ENCODE results near the gene SLC6A6. TPM values are rescaled to one million over a fixed set of nuclear protein-coding genes. Genes with fewer than 3 reads are reported as not detected.

SLC6A6 gene
- total RNA-seq, 1 donor from 2014 or later = 5.7 TPM

DNA sequence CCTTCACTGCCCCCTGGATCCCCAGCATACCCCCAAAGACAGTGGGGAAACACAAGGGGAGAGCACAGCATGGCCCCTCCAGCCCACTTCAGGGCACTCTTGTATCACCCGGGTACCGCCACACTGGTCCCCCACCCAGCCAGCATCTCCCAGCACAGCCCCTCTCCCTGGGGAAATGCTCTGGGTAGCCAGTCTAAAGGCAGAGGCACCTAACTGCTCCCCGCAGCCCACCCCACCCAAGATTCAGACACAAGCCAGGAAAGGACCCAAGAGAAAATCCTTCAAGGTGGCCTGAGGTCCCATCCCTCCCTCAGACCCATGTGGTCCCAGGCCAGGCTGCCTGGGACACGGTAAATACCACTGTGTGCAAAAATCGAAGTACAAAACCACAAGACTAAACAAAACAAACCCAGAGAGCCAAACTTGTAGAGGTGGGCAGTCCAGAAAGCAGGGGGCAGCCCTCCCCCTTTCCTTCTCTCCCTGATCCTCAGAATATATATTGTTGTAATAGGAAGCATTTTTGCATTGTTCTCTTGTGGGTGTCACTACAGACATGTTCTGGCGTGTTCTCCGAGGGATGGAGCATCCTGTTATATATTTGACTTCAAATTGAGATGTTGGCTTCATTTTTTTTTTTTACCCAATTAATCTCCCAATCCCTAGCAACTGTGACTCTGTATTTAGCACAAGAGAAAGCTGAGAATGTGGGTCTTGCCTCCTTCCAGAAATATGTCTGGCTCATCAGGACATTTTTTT is 86.1 kb downstream of the SLC6A6 start:
- peaks cover 29 to 44% (median 30%) of the 10 kb centered on the region in 3 donors for H3K36me3 ChIP-seq (ENCODE audit: control insufficient read depth in 3 of 3, insufficient read depth in 3 of 3, low read length in 3 of 3)
- no peak overlapping the region for H3K27ac ChIP-seq (ENCODE audit: low read depth, low read length)

DNA sequence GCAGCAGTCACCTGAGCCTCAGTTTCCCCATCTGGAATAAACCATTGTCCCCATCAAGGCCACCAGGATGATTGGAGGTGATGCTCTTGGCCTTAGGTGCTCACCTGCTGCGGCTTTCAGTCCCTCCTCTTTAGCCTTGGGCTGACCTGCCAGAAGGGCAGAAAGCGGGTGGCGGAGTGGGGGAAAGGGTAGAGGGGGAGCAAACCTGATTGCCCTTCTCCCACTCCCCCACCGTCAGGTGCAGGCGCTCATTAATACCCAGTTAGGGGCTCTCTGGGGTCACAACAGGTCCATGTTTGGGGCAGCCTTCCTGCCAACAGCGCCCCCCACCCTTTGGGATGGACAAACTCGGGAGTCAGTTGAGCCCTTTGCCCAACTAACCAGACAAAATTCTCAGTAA is 87.2 kb downstream of the SLC6A6 start:
- H3K36me3 ChIP-seq (ENCODE audit: control insufficient read depth in 3 of 3, insufficient read depth in 3 of 3, low read length in 3 of 3) = peaks cover 35 to 53% (median 41%) of the 10 kb centered on the region in 3 donors
- peaks cover 4 to 7% (median 6%) of the 10 kb centered on the region in 3 donors for H3K4me1 ChIP-seq (ENCODE audit: control insufficient read depth in 3 of 3, insufficient read depth in 3 of 3, low read length in 3 of 3)
- no peak overlapping the region for H3K9ac ChIP-seq (ENCODE audit: low read depth in 1 of 3, low read length in 3 of 3)
- H3K9me3 ChIP-seq (ENCODE audit: control insufficient read depth in 3 of 3, low read length in 3 of 3) = no peaks in the 10 kb centered on the region
- no peaks in the 10 kb centered on the region for H3K27me3 ChIP-seq (ENCODE audit: control insufficient read depth in 3 of 3, insufficient read depth in 3 of 3, low read length in 3 of 3)
- H3K4me3 ChIP-seq (ENCODE audit: low read length in 3 of 3) = no peak overlapping the region
- H3K27ac ChIP-seq (ENCODE audit: low read depth, low read length) = no peak overlapping the region

More for the DNA sequence above, 86.1 kb downstream of the SLC6A6 start:
- no peak overlapping the region for H3K4me3 ChIP-seq (ENCODE audit: low read length in 3 of 3)
- H3K27me3 ChIP-seq (ENCODE audit: control insufficient read depth in 3 of 3, insufficient read depth in 3 of 3, low read length in 3 of 3) = no peaks in the 10 kb centered on the region
- H3K4me1 ChIP-seq (ENCODE audit: control insufficient read depth in 3 of 3, insufficient read depth in 3 of 3, low read length in 3 of 3) = peaks cover 4 to 7% (median 6%) of the 10 kb centered on the region in 3 donors
- no peaks in the 10 kb centered on the region for H3K9me3 ChIP-seq (ENCODE audit: control insufficient read depth in 3 of 3, low read length in 3 of 3)
- no peak overlapping the region for H3K9ac ChIP-seq (ENCODE audit: low read depth in 1 of 3, low read length in 3 of 3)

DNA sequence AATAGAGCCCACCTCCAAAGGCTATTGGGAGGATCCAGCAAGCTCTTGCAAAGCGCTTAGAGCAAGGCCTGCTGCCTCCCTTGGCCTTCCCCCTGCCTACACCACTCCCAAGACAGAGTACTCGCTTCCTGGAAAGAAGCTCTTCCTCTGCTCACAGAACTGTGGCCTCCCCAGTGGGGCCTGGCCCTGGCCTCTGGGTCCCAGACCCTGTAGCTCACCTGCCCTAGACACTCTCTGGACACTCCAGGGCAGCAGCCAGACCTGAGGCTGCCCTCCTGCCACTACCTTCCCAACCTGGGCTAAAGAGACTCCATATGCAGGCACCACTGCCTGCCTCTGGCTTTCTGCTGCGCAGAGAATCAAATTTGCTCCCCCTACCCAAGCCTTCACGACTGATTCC is 87.8 kb downstream of the SLC6A6 start:
- H3K36me3 ChIP-seq (ENCODE audit: control insufficient read depth in 3 of 3, insufficient read depth in 3 of 3, low read length in 3 of 3) = peaks cover 38 to 52% (median 44%) of the 10 kb centered on the region in 3 donors

DNA sequence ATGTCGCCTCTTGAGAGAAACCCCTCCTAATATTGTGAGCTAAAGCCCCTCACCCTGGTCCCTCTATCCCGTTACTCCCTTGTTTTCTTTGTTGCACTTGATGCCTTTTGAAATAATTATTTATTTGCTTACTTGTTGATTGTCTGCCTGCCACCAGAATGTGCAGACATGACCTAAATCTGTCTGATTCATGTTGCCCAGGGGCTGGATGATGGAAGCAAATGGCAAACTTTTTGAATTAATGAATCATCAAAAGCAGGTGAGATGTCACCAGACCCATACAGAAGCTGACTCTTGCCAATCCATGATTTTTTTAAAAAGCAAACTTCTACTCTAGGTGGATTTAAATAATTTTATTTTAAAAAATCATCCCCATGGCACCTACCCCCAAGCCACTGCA is 88.4 kb downstream of the SLC6A6 start:
- no peak overlapping the region for H3K27ac ChIP-seq (ENCODE audit: low read depth, low read length)

More for the DNA sequence above, 87.8 kb downstream of the SLC6A6 start:
- H3K4me3 ChIP-seq (ENCODE audit: low read length in 3 of 3) = no peak overlapping the region
- no peaks in the 10 kb centered on the region for H3K9me3 ChIP-seq (ENCODE audit: control insufficient read depth in 3 of 3, low read length in 3 of 3)
- H3K27me3 ChIP-seq (ENCODE audit: control insufficient read depth in 3 of 3, insufficient read depth in 3 of 3, low read length in 3 of 3) = no peaks in the 10 kb centered on the region
- H3K9ac ChIP-seq (ENCODE audit: low read depth in 1 of 3, low read length in 3 of 3) = no peak overlapping the region
- no peak overlapping the region for H3K27ac ChIP-seq (ENCODE audit: low read depth, low read length)
- peaks cover 4 to 7% (median 6%) of the 10 kb centered on the region in 3 donors for H3K4me1 ChIP-seq (ENCODE audit: control insufficient read depth in 3 of 3, insufficient read depth in 3 of 3, low read length in 3 of 3)

DNA sequence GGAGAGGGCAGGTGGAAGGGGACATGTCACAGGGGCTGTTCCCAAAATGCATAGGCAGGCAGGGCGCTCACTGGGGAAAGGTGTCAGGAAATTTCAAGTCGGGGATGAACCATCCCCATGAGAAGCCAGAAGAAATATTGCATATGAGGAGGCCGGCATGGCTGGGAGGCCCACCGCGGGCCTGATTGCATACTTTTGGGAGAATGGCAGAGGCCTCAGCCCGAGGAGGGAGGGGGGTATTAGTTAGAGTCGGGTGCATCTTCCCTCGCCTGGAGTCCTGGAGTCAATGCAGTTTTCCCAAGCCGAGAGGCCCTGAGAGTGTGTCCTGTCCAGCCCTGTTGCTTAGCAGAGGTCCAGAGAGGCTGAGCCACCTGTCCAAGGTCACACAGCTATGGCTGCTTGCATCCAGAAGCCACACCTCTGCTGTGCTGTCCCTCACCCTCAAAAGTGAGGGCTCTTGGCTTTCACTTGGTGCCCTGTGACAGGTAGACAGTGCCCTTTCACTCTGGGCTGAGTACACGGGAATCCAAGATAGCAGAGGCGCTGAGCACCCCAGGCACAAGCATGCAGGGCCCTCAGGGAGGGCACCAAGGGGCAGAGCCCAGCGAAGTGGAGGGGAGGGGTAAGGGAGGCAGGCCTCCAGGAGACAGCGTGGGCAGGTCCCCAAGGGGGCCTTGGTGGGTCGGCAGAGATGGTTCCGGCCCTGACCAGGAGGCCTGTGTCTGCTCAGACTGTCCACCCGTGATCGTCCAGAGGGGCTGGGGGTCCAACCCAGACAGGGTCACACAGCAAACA is 89.2 kb downstream of the SLC6A6 start:
- Histone ChIP-seq H3K9me3 (ENCODE audit: control insufficient read depth in 3 of 3, low read length in 3 of 3) (no peaks in the 10 kb centered on the region), H3K4me3 (ENCODE audit: low read length in 3 of 3) (no peak overlapping the region), H3K9ac (ENCODE audit: low read depth in 1 of 3, low read length in 3 of 3) (no peak overlapping the region), H3K27ac (ENCODE audit: low read depth, low read length) (no peak overlapping the region), H3K4me1 (ENCODE audit: control insufficient read depth in 3 of 3, insufficient read depth in 3 of 3, low read length in 3 of 3) (peaks cover 4 to 7% (median 6%) of the 10 kb centered on the region in 3 donors), H3K36me3 (ENCODE audit: control insufficient read depth in 3 of 3, insufficient read depth in 3 of 3, low read length in 3 of 3) (peaks cover 39 to 51% (median 51%) of the 10 kb centered on the region in 3 donors), H3K27me3 (ENCODE audit: control insufficient read depth in 3 of 3, insufficient read depth in 3 of 3, low read length in 3 of 3) (no peaks in the 10 kb centered on the region)

More for the DNA sequence above, 88.4 kb downstream of the SLC6A6 start:
- Histone ChIP-seq H3K4me3 (ENCODE audit: low read length in 3 of 3) (no peak overlapping the region), H3K9me3 (ENCODE audit: control insufficient read depth in 3 of 3, low read length in 3 of 3) (no peaks in the 10 kb centered on the region), H3K9ac (ENCODE audit: low read depth in 1 of 3, low read length in 3 of 3) (no peak overlapping the region), H3K4me1 (ENCODE audit: control insufficient read depth in 3 of 3, insufficient read depth in 3 of 3, low read length in 3 of 3) (peaks cover 4 to 7% (median 6%) of the 10 kb centered on the region in 3 donors), H3K36me3 (ENCODE audit: control insufficient read depth in 3 of 3, insufficient read depth in 3 of 3, low read length in 3 of 3) (peaks cover 34 to 47% (median 44%) of the 10 kb centered on the region in 3 donors), H3K27me3 (ENCODE audit: control insufficient read depth in 3 of 3, insufficient read depth in 3 of 3, low read length in 3 of 3) (no peaks in the 10 kb centered on the region)

DNA sequence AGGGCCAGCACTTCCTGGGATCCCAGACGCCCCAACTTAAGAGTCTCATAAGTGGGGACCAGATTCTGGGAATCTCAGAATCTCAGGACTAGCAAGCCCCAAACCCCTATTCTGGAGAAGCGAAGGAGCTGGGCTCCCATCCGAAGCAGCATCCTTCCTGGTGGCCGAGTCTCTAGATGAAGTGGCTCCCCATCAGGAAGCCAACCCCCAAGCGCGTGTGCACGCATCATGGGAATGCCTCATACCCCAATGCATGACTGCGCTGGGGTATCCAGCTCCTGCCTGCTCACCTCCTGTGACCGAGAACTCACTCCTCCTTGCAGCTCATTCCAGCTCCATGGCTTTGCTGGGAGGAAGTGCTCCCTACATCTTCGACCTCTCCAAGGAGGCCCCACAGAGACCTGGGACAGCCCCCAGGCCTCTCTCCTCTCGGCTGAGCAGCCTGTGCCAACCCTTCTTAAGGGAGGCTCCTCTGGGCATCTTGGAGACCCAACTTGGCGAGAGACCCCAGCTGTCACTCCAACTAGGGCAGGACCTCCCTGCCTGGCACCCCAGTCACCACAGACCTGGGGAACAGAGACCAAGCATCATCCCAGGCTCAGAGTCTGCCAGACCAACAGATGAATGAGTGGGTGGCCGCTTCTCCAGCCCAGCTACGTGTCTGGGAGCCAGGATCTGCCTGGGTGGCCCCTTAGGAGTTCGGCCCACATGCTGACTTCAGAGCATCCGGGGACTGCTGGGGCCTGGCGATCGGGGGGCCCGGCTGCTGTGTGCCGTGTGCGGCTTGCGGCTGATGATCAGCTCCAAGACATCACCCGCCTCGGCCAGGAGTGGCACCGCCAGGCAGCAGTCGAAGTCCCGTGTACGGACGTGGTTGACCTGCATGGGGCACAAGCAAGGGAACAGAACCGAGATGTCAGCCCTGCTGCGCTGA is 90.8 kb downstream of the SLC6A6 start:
- Histone ChIP-seq H3K27ac (ENCODE audit: low read depth, low read length) (no peak overlapping the region), H3K4me1 (ENCODE audit: control insufficient read depth in 3 of 3, insufficient read depth in 3 of 3, low read length in 3 of 3) (peaks cover 3 to 4% (median 4%) of the 10 kb centered on the region in 3 donors), H3K36me3 (ENCODE audit: control insufficient read depth in 3 of 3, insufficient read depth in 3 of 3, low read length in 3 of 3) (peaks cover 46 to 62% (median 46%) of the 10 kb centered on the region in 3 donors), H3K9me3 (ENCODE audit: control insufficient read depth in 3 of 3, low read length in 3 of 3) (no peaks in the 10 kb centered on the region), H3K4me3 (ENCODE audit: low read length in 3 of 3) (no peak overlapping the region), H3K27me3 (ENCODE audit: control insufficient read depth in 3 of 3, insufficient read depth in 3 of 3, low read length in 3 of 3) (no peaks in the 10 kb centered on the region), H3K9ac (ENCODE audit: low read depth in 1 of 3, low read length in 3 of 3) (no peak overlapping the region)

DNA sequence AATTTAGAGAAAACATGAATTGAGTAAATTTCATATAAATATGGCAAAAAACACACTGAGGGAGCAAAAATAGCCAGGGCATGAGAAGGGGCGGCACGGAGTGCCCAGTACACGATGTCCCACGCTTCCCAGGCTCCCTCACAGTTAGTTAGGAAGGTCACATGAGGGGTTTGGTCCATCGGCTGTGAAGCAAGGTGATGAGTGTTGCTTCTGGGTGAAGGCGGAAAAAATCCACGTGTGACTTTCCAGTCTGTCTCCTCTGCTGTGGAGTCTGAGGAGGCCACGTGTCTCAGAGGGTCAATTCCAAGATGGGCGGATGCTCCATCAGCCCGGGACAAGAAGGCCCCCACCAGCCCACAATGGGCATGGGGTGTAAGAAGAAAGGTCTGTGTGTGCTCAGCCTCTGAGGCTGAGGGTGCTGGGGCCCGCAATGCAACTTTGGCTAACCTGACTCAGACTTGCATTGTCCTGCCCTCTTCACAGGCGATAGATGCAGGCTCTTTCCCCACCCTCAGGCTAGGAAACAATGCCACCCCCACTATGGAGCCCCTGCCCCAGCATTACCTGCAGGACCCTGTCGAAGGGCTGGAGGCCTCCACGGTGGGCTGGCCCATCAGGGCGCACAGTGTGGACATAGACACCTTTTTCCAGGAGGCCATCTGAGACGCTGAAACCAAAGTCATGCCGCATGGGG is 92.0 kb downstream of the SLC6A6 start:
- Histone ChIP-seq H3K4me1 (ENCODE audit: control insufficient read depth in 3 of 3, insufficient read depth in 3 of 3, low read length in 3 of 3) (peaks cover 0 to 1% (median 0%) of the 10 kb centered on the region in 3 donors), H3K27me3 (ENCODE audit: control insufficient read depth in 3 of 3, insufficient read depth in 3 of 3, low read length in 3 of 3) (no peaks in the 10 kb centered on the region), H3K36me3 (ENCODE audit: control insufficient read depth in 3 of 3, insufficient read depth in 3 of 3, low read length in 3 of 3) (peaks cover 48 to 74% (median 56%) of the 10 kb centered on the region in 3 donors), H3K9me3 (ENCODE audit: control insufficient read depth in 3 of 3, low read length in 3 of 3) (no peaks in the 10 kb centered on the region), H3K9ac (ENCODE audit: low read depth in 1 of 3, low read length in 3 of 3) (no peak overlapping the region), H3K27ac (ENCODE audit: low read depth, low read length) (no peak overlapping the region), H3K4me3 (ENCODE audit: low read length in 3 of 3) (no peak overlapping the region)

DNA sequence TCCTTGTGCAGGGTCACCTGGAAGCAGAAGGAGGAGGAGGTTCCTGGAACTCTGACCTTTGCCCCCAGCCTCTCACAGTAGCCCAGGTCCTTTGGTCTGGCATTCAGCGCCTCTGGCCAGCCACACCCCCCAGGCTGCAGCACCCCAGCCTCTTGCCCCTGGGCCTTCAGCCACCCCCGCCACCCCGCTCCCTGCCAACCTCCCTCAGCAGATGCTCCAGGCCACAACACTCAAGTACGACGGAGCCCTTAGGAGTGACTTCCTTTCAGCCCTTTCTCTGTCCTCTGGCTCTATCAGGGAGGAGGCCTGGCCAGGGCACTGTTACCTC is 92.5 kb downstream of the SLC6A6 start:
- Histone ChIP-seq H3K4me1 (ENCODE audit: control insufficient read depth in 3 of 3, insufficient read depth in 3 of 3, low read length in 3 of 3) (no peaks in the 10 kb centered on the region), H3K36me3 (ENCODE audit: control insufficient read depth in 3 of 3, insufficient read depth in 3 of 3, low read length in 3 of 3) (peaks cover 47 to 79% (median 57%) of the 10 kb centered on the region in 3 donors), H3K9me3 (ENCODE audit: control insufficient read depth in 3 of 3, low read length in 3 of 3) (no peaks in the 10 kb centered on the region), H3K27me3 (ENCODE audit: control insufficient read depth in 3 of 3, insufficient read depth in 3 of 3, low read length in 3 of 3) (no peaks in the 10 kb centered on the region), H3K4me3 (ENCODE audit: low read length in 3 of 3) (no peak overlapping the region), H3K27ac (ENCODE audit: low read depth, low read length) (no peak overlapping the region), H3K9ac (ENCODE audit: low read depth in 1 of 3, low read length in 3 of 3) (no peak overlapping the region)

DNA sequence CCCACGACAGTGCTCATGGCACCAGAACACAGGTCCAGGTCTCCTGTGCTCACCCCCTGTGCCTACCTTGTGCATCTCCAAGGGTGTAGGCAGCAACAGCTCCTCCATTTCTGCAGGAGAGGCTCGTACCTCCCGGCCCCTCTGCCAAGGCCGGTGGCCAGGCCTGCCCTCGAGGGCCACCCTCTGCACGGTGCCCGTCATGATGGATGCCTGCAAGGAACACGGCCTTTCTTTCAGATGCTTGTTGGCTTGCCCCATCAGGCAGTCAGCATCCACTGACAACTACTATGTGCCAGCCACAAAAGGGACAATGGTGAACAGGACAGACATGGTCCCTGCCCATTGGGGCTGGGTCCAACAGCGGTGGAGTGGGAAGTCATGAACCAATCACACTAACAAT is 93.9 kb downstream of the SLC6A6 start:
- H3K27ac ChIP-seq (ENCODE audit: low read depth, low read length) = no peak overlapping the region
- H3K4me3 ChIP-seq (ENCODE audit: low read length in 3 of 3) = no peak overlapping the region
- H3K36me3 ChIP-seq (ENCODE audit: control insufficient read depth in 3 of 3, insufficient read depth in 3 of 3, low read length in 3 of 3) = peaks cover 47 to 89% (median 61%) of the 10 kb centered on the region in 3 donors
- H3K4me1 ChIP-seq (ENCODE audit: control insufficient read depth in 3 of 3, insufficient read depth in 3 of 3, low read length in 3 of 3) = no peaks in the 10 kb centered on the region
- H3K27me3 ChIP-seq (ENCODE audit: control insufficient read depth in 3 of 3, insufficient read depth in 3 of 3, low read length in 3 of 3) = no peaks in the 10 kb centered on the region
- no peaks in the 10 kb centered on the region for H3K9me3 ChIP-seq (ENCODE audit: control insufficient read depth in 3 of 3, low read length in 3 of 3)
- H3K9ac ChIP-seq (ENCODE audit: low read depth in 1 of 3, low read length in 3 of 3) = no peak overlapping the region

All from skeletal muscle tissue (tissue), 4 donors.